Stimulated activated CD4-positive, alpha-beta T cell treated with anti-CD3 and anti-CD28 coated beads, Interleukin-2, amount 100 ng/mL, for 48 hours (primary cell): ENCODE results near the gene SULT1A2.
"Not testable (repeated sequence)": the region's sequence is repeated elsewhere in the genome, so short reads cannot be mapped to it uniquely, and the experiment has no call there.

ENCODE experiments used
- DNase-seq, 2 donors: peaks; one replicate each; pipeline ENCODE4 v3.0.0-alpha.2; 2020

SULT1A2 gene

DNA sequence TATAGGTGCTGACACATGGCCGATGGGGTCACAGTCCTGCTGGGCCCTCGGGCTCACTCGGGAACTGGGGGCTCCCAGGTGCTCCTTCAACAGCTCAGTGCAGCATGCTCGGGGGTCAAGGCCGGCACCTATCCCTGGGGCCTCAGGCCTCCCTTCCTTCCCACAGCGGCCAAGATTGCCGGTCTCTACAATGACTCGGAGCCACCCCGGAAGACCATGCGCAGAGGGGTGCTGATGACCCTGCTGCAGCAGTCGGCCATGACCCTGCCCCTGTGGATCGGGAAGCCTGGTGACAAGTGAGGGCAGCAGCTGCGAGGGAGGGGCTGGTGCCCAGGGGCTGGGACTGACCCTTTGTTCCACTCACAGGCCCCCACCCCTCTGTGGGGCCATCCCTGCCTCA, 6.9 kb downstream of the SULT1A2 start:
- DNase-seq, result no peak

DNA sequence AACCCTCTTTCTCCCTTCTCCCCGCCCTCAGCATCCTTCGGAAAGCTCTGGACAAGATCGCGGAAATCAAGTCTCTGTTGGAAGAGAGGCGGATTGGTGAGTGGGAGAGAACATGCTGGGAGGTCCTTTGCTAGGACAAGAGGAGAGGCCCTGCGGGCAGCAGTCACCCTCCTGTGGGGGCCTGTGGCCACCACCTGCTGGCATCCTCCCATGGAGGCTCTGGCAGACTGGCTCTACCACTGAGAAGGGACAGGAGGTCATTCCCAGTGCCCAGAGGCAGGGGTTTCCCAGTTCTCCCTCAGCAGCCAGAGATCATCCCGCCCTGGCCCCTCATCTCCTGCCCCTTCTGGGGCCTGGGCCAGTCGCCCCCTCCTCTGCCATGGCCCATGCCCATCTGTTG, 7.8 kb downstream of the SULT1A2 start:
- no peak for DNase-seq

DNA sequence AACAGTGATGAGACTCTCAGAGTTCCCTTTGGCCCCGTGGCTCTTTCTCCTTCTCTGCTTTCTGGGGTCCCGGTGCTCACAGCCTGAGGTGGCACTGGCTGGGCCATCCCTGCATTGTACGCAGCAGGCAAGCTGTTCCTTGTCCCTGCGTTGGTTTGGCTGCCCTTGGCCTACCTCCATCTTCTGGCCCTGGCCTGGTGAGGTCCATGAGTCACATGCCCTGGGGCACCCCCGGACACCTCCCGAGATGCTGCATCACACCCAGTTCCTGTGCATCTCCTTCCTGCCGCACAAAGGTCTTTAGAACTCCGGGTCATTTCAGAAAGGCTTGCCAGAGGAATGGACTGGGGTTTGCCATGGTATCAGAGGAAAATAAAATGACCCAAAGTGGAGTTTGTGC, 9.5 kb downstream of the SULT1A2 start:
- DNase-seq, result no peak

GRCh38 chr16:28586466-28586865, 10.4 kb downstream of the SULT1A2 start:
- no peak for DNase-seq

DNA sequence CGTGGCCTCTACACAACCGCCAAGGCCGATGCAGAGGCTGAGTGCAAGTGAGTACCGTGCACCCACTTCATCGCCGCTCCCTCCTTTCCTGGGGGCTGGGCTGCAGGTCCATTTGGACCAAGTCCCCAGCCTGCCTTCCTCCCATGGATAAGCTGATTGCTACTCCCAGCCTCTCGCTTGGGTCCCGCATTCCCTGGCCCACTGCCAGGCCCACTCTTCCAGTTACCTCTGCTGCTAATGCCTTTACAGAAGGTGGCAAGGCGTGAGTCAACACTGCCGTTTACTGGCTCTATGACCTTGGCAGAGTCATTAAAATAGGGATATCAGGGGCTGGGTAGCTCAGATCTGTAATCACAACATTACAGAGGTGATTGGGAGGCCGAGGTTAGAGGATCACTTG, 11.2 kb downstream of the SULT1A2 start:
- no peak for DNase-seq

DNA sequence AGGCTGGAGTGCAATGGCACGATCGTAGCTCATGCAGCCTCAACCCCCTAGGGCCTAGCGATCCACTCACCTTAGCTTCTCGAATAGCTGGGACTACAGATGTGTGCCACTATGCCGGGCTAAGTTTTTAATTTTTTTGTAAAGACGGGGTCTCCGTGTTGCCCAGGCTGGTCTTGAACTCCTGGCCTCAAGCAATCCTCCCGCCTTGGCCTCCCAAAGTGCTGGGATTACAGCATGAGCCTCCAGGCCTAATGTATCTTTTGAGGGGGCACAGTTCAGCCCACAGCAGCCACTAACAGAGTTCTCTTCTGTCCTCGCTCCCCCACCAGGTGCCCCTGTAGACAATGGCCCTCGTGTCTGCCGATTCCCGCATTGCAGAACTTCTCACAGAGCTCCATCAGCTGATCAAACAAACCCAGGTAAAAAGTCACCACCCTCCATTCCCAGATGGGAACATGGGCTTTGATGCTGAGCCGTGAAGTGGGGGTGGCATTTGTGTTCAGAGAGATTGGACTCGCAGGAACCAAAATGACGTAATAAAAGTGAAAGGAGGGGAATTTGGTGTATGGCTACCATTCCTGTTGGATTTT, 16.0 kb downstream of the SULT1A2 start:
- no peak for DNase-seq

- DNase-seq, result no peak
Observed at GRCh38 chr16:28575446-28576109, 21.3 kb downstream of the SULT1A2 start.

DNA sequence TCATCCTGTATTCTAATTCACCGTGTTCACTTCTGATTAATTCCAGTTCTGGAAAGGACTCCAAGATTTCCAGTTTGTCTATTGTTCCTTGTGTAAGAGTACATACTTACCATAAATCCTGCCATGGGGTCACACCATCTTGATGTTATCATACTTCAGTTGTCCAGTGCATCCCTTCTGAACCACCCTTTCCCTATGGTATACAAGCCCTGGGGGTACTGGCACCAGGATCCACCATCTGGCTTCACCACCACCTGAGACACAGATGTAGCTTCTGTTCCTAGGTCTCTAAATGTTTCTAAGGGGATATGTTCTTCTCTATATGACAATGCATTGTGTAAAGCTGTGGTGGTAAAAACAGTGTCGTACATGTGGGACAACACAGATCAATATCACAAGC, 21.9 kb downstream of the SULT1A2 start:
- no peak for DNase-seq

DNA sequence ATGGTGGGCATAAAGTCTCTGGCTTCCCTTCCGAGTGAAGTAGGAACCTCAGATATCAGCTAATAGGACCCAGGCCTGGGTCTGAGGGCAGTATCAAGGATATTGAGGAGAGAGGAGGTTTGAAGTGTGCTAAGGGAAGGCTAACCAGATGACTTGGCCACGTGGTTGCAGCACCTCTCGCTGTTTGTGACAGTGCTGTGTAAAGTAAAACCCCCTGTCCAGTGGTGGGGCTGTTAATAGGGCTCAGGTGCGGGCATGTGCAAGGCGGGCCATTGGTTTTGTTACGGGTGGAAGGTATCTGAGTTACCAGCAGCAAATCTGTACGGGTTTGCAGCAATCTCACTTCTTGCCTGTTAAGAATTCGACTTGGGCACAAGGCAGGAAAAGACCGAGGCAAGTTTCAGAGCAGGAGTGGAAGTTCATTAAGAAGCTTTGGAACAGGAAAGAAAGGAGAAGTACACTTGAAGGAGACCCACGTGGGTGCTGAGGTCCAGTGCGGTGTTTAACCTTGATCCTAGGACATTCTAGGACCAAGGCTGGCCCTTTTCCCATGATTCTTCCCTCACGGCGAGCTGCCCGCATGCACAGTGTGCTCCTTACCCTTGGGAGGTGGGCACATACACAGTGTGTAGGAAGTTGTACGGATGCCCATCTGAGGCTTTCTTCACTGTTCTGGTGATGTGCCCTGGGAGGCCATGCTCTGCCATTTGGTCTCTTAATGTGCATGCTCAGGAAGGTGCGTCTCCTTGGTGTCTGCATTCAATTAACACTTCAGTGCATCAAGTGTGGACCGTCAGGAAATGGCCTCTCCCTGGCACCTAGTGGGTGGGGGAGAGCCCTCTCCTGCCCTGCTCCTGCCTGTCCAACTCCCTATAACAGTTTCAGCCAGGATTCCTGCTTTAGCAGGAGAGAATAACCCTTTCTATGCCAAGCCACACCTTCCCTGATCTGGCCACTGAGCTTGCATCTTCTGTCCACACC, 22.8 kb downstream of the SULT1A2 start:
- no peak for DNase-seq

GRCh38 chr16:28572696-28573510, 23.9 kb downstream of the SULT1A2 start:
- no peak for DNase-seq

GRCh38 chr16:28569968-28570752, 26.7 kb downstream of the SULT1A2 start:
- DNase-seq, result no peak

DNA sequence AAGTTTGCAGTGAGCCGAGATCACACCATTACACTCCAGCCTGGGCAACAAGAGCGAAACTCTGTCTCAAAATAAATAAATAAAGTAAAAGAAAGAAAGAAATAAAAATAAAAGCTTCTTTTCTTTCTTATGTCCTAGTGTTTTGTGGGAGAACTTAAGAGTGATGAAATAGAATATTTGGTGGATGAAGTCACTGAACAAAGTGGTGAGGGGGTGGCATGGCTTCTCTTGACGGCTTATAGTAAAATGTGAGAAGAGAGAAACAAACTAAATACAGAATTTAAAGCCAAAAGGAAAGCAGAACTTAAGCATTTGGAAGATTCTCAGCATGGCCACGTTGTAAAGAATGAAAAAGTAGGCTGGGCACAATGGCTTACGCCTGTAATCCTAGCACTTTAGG, 27.8 kb downstream of the SULT1A2 start:
- DNase-seq, result no peak

- DNase-seq, result no peak
Observed at GRCh38 chr16:28567292-28567691, 29.6 kb downstream of the SULT1A2 start.

- not testable (repeated sequence) for DNase-seq
Observed at GRCh38 chr16:28566233-28566925, 30.5 kb downstream of the SULT1A2 start.

- no peak for DNase-seq
Observed at GRCh38 chr16:28563218-28563617, 33.6 kb downstream of the SULT1A2 start.

DNA sequence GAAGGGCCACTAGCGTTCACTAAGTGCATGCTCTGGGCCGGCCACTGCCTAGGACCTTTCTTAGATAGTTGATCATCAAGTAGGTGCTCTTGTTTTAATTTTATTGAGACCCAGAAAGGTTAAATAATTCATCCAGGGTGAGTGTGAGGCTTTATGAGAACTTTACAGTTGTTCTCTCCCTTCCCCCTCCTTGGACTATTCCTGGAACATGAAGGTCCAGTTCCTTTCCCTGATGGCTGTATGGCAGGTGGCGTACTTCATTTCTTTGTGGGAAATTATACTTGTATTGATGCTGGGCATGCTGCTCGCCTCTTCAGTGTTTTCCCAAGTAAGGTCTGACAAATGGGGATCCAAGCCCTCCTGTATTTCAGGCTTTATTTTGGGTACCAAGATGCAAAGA, 34.7 kb downstream of the SULT1A2 start:
- DNase-seq, result no peak

- no peak for DNase-seq
Observed at GRCh38 chr16:28561557-28562187, 35.2 kb downstream of the SULT1A2 start.

DNA sequence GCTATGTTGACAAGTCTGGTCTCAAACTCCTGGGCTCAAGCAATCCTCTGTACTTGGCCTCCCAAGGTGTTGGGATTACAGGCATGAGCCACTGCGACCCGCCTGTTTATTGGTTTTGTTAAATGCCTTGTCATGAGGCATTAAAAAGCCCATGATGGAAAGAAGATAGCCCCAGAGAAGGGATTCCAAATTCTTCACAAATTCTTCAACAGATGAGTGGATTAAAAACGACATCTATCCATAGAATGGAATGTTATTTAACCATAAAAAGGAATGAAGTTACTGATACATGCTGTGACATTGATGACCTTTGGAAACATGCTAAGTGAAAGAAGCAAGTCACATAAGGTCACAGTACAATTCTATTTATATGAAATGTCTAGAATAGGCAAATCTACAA, 38.4 kb downstream of the SULT1A2 start:
- no peak for DNase-seq

GRCh38 chr16:28556914-28557320, 39.9 kb downstream of the SULT1A2 start:
- DNase-seq, result no peak

GRCh38 chr16:28555561-28555960, 41.3 kb downstream of the SULT1A2 start:
- DNase-seq, result no peak
